DOHH2 (cell line): Measurements from ENCODE around the gene ADAD2.

Experiments
- EZH2phosphoT487 ChIP-seq: fragments of 200-600 bp; sonication (generic); IDR thresholded peaks from 2 replicates; pipeline ENCODE4 v1.6.1; 2017; ENCODE audit warnings: borderline replicate concordance, mild to moderate bottlenecking, antibody characterized with exemption, low read length, moderate library complexity, mixed read lengths
- TF ChIP-seq, protein P1 (sequence below): fragments of 200-600 bp; sonication (generic); IDR thresholded peaks from one replicate; pipeline ENCODE4 v1.5.1; 2014; ENCODE audit warnings: antibody characterized with exemption, mild to moderate bottlenecking, low read depth, low read length; ENCODE audit not compliant: poor library complexity, severe bottlenecking

GRCh38 chr16:84175350-84176081 lies 15.4 kb upstream of the ADAD2 start:
- TF ChIP-seq, protein P1, sequence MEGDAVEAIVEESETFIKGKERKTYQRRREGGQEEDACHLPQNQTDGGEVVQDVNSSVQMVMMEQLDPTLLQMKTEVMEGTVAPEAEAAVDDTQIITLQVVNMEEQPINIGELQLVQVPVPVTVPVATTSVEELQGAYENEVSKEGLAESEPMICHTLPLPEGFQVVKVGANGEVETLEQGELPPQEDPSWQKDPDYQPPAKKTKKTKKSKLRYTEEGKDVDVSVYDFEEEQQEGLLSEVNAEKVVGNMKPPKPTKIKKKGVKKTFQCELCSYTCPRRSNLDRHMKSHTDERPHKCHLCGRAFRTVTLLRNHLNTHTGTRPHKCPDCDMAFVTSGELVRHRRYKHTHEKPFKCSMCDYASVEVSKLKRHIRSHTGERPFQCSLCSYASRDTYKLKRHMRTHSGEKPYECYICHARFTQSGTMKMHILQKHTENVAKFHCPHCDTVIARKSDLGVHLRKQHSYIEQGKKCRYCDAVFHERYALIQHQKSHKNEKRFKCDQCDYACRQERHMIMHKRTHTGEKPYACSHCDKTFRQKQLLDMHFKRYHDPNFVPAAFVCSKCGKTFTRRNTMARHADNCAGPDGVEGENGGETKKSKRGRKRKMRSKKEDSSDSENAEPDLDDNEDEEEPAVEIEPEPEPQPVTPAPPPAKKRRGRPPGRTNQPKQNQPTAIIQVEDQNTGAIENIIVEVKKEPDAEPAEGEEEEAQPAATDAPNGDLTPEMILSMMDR: peak; percentile 59
- TF ChIP-seq EZH2phosphoT487: no peak
